Breast epithelium (tissue), 3 donors: ENCODE results near the gene GLB1L2.

Experiments used
- CTCF ChIP-seq, 3 donors: fragments of 450-650 bp; IDR thresholded peaks; one replicate each; pipeline ENCODE4 v1.5.1; 2016 to 2017; ENCODE audit warnings: antibody characterized with exemption in 3 of 3, mild to moderate bottlenecking in 3 of 3, moderate library complexity in 3 of 3
- POLR2A ChIP-seq: fragments of 450-650 bp; IDR thresholded peaks from one replicate; pipeline ENCODE4 v1.6.1; 2016; ENCODE audit warnings: antibody characterized with exemption, mild to moderate bottlenecking, moderate library complexity
- POLR2AphosphoS5 ChIP-seq, 3 donors: sonication (generic); formaldehyde crosslinking; IDR thresholded peaks; one replicate each; pipeline ENCODE4 v1.6.1; 2017; ENCODE audit warnings: antibody characterized with exemption in 3 of 3

- TF ChIP-seq CTCF (IDR thresholded peaks at IDR 0.05): no peak
- no peak for TF ChIP-seq POLR2A
- no peak for TF ChIP-seq POLR2AphosphoS5 (IDR thresholded peaks at IDR 0.05)
Observed at GRCh38 chr11:134288486-134288885, 43.3 kb upstream of the GLB1L2 start.
